ENCODE measurements around the gene FOXO3. TPM values are rescaled to one million over a fixed set of nuclear protein-coding genes. Genes with fewer than 3 reads are reported as not detected.
A peak's percentile ranks its signal among the peaks of the same experiment; 100 is the strongest.
"Not testable (repeated sequence)": the region's sequence is repeated elsewhere in the genome, so short reads cannot be mapped to it uniquely, and the experiment has no call there.

Gene FOXO3
- total and polyA plus RNA-seq, 3 experiments from 2014 or later: 14.1 to 31.1 (median 15.0) TPM

DNA sequence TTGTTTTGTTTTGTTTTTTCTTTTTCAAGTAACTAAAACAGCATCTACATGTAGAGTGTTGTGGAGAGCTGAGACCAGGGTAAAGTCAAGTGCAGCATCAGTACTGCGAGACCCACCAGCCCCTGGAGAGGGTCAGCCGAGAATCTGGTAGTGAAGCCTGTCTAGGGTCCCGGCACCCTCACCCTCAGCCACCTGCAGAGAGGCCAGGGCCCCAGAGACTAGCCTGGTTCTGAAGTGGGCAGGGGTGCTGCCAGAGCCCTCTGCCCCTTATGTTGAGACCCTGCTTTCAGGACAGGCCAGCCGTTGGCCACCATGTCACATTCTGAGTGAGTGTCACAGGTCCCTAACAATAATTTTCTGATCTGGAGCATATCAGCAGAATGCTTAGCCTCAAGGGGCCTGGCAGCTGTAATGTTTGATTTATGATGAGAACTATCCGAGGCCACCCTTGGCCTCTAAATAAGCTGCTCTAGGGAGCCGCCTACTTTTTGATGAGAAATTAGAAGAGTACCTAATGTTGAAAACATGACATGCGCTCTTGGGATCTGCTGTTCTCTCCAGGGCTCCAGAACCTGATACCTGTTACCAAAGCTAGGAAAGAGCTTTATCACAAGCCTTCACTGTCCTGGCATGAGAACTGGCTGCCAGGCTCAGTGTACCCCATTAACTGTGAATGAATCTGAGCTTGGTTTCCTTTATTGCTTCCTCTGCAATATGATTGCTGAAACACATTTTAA lies 121.8 kb downstream of the FOXO3 start:
- not testable (repeated sequence) for H3K4me3 ChIP-seq (ENCODE audit: low read length); H3K27ac ChIP-seq (ENCODE audit: low read depth, low read length); H3K4me3 Mint-ChIP-seq

GRCh38 chr6:108683976-108684375 lies 123.3 kb downstream of the FOXO3 start:
- POLR2A ChIA-PET; H3K27ac Mint-ChIP-seq; H3K36me3 ChIP-seq (ENCODE audit: insufficient read depth, low read length); H3K27ac ChIP-seq (ENCODE audit: low read depth, low read length); H3K4me3 ChIP-seq (ENCODE audit: low read length); H3K4me3 Mint-ChIP-seq; H3K27me3 ChIP-seq (ENCODE audit: insufficient read depth, low read length, poor library complexity, severe bottlenecking); DNase-seq; CTCF ChIA-PET; H3K9me3 ChIP-seq (ENCODE audit: low read length); H3K4me1 ChIP-seq (ENCODE audit: insufficient read depth, low read length); H3K27me3 Mint-ChIP-seq; H3K9me3 Mint-ChIP-seq: not testable (repeated sequence)
- Mint-ChIP-seq H3K4me1 (peaks cover 16 to 20% (median 17%) of the 10 kb centered on the region in 3 donors), H3K36me3 (peaks cover 6 to 56% (median 20%) of the 10 kb centered on the region in 3 donors)

More for the DNA sequence above, 121.8 kb downstream of the FOXO3 start:
- DNase-seq; CTCF ChIA-PET; H3K36me3 ChIP-seq (ENCODE audit: insufficient read depth, low read length); H3K9me3 Mint-ChIP-seq; POLR2A ChIA-PET; H3K4me1 ChIP-seq (ENCODE audit: insufficient read depth, low read length); H3K27ac Mint-ChIP-seq; H3K27me3 Mint-ChIP-seq; H3K27me3 ChIP-seq (ENCODE audit: insufficient read depth, low read length, poor library complexity, severe bottlenecking); H3K9me3 ChIP-seq (ENCODE audit: low read length): not testable (repeated sequence)
- H3K4me1 Mint-ChIP-seq: peaks cover 16 to 26% (median 25%) of the 10 kb centered on the region in 3 donors
- peaks cover 6 to 54% (median 20%) of the 10 kb centered on the region in 3 donors for H3K36me3 Mint-ChIP-seq

DNA sequence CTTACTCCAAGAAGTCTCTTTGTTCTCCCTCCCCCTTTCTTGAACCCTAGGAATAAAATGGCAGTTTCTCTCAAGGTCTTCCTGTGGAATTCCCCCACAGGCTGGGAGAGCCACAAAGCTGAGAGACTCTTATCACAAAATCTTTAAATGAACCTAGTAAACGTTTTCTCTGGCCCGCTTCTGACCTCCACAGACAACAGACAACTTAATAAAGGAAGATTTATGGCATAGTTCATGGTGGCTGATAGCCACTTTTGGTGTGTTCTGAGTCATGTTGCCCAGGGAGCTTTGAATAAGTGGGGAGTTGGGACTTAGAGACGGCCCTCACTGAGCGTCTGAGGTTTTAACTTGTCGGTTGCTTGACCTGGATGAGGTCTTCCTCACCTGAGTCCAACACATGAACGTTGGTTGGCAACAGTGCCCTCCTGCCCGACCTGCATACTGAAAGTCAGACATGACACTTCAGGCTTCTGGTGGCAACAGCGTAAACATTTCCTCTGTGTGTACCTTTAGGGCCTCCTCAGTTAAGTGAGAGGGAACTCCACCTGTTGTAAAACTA lies 124.1 kb downstream of the FOXO3 start:
- H3K27ac Mint-ChIP-seq: peak overlapping the region in 4 of 8 donors; percentile 9 to 48 (median 12)
- H3K4me3 Mint-ChIP-seq: peak overlapping the region in 1 of 7 donors; percentile 1
- Histone ChIP-seq H3K36me3 (ENCODE audit: insufficient read depth, low read length) (peaks cover 6% of the 10 kb centered on the region), H3K9me3 (ENCODE audit: low read length) (no peaks in the 10 kb centered on the region), H3K4me3 (ENCODE audit: low read length) (no peak overlapping the region), H3K27ac (ENCODE audit: low read depth, low read length) (no peak overlapping the region), H3K27me3 (ENCODE audit: insufficient read depth, low read length, poor library complexity, severe bottlenecking) (no peaks in the 10 kb centered on the region), H3K4me1 (ENCODE audit: insufficient read depth, low read length) (no peaks in the 10 kb centered on the region)
- peaks cover 6 to 50% (median 20%) of the 10 kb centered on the region in 3 donors for H3K36me3 Mint-ChIP-seq
- H3K27me3 Mint-ChIP-seq: no peaks in the 10 kb centered on the region
- ChIA-PET CTCF (no interaction called here), POLR2A (interaction anchor here (0.6 to 0.7 kb wide), 2 partner anchors 55 to 638 kb away, joined by 3 to 4 read pairs; no protein-coding TSS in a partner anchor)
- no peak for DNase-seq
- no peaks in the 10 kb centered on the region for H3K9me3 Mint-ChIP-seq
- H3K4me1 Mint-ChIP-seq: peaks cover 15 to 20% (median 17%) of the 10 kb centered on the region in 3 donors

DNA sequence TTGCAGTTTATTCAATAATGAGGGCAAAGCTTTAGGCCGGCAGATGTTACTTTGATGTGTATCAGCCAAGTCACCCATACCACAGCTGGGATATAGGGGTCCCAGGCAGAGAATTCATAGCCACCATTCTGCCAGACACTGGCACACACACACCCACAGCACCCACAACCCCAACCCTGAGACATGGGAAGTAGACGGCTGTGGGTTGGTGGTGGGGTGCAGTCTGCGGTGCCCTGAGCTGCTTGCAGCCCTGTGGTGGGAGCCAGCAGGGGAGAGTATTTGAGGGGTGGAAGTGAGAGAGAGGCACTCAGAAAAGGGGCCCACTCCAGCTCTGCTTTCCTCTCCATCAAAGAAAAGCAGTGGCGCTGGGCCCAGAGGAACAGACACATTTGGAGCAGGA lies 125.3 kb downstream of the FOXO3 start:
- Mint-ChIP-seq H3K9me3 (no peaks in the 10 kb centered on the region), H3K27me3 (no peaks in the 10 kb centered on the region), H3K4me3 (no peak overlapping the region), H3K36me3 (peaks cover 6 to 44% (median 15%) of the 10 kb centered on the region in 3 donors), H3K4me1 (peaks cover 15 to 24% (median 17%) of the 10 kb centered on the region in 3 donors), H3K27ac (peak overlapping the region in 2 of 8 donors; percentile 3 to 56)
- Histone ChIP-seq H3K27me3 (ENCODE audit: insufficient read depth, low read length, poor library complexity, severe bottlenecking) (no peaks in the 10 kb centered on the region), H3K9me3 (ENCODE audit: low read length) (no peaks in the 10 kb centered on the region), H3K36me3 (ENCODE audit: insufficient read depth, low read length) (peaks cover 6% of the 10 kb centered on the region), H3K4me3 (ENCODE audit: low read length) (no peak overlapping the region), H3K27ac (ENCODE audit: low read depth, low read length) (no peak overlapping the region), H3K4me1 (ENCODE audit: insufficient read depth, low read length) (no peaks in the 10 kb centered on the region)
- ChIA-PET CTCF (no interaction called here), POLR2A (no interaction called here)
- no peak for DNase-seq

DNA sequence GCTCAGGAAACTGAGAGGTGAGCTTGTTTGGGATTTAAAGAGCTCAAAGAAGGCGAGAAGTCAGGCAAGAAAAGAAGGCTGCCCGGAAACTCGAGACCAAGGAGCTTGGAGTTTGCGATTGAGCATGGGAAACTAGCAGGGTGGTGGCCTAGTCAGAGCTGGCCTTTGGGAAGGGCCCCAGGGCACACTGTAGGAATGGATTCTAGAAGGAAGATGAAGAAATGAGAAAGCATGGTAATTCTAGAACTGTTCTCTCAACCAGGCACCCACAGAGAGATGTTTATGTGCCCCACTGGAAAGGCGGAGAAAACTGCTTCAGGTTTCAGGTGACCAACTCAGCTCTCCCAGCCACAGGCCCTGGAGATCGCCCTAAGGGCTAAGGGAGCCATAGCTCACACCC lies 126.2 kb downstream of the FOXO3 start:
- no peaks in the 10 kb centered on the region for H3K27me3 Mint-ChIP-seq

GRCh38 chr6:108687921-108688320 lies 127.2 kb downstream of the FOXO3 start:
- no peak overlapping the region for H3K4me3 Mint-ChIP-seq
- no peaks in the 10 kb centered on the region for H3K9me3 Mint-ChIP-seq
- no peak for DNase-seq
- H3K4me3 ChIP-seq (ENCODE audit: low read length): no peak overlapping the region
- H3K36me3 Mint-ChIP-seq: peaks cover 6 to 35% (median 12%) of the 10 kb centered on the region in 3 donors
- no peaks in the 10 kb centered on the region for H3K9me3 ChIP-seq (ENCODE audit: low read length)
- H3K27ac Mint-ChIP-seq: no peak overlapping the region
- H3K4me1 ChIP-seq (ENCODE audit: insufficient read depth, low read length): no peaks in the 10 kb centered on the region
- POLR2A ChIA-PET: interaction anchor here (0.5 kb wide), 1 partner anchor 1297 kb away, joined by 3 read pairs; no protein-coding TSS in a partner anchor
- H3K4me1 Mint-ChIP-seq: peaks cover 13 to 24% (median 17%) of the 10 kb centered on the region in 3 donors
- H3K36me3 ChIP-seq (ENCODE audit: insufficient read depth, low read length): peaks cover 6% of the 10 kb centered on the region
- no peaks in the 10 kb centered on the region for H3K27me3 Mint-ChIP-seq
- CTCF ChIA-PET: no interaction called here
- H3K27ac ChIP-seq (ENCODE audit: low read depth, low read length): no peak overlapping the region
- H3K27me3 ChIP-seq (ENCODE audit: insufficient read depth, low read length, poor library complexity, severe bottlenecking): no peaks in the 10 kb centered on the region

More for the DNA sequence above, 126.2 kb downstream of the FOXO3 start:
- Mint-ChIP-seq H3K27ac (peak overlapping the region in 1 of 8 donors; percentile 39), H3K36me3 (peaks cover 6 to 40% (median 15%) of the 10 kb centered on the region in 3 donors), H3K4me1 (peaks cover 13 to 24% (median 17%) of the 10 kb centered on the region in 3 donors), H3K4me3 (no peak overlapping the region), H3K9me3 (no peaks in the 10 kb centered on the region)
- Histone ChIP-seq H3K9me3 (ENCODE audit: low read length) (no peaks in the 10 kb centered on the region), H3K27ac (ENCODE audit: low read depth, low read length) (no peak overlapping the region), H3K36me3 (ENCODE audit: insufficient read depth, low read length) (peaks cover 6% of the 10 kb centered on the region), H3K27me3 (ENCODE audit: insufficient read depth, low read length, poor library complexity, severe bottlenecking) (no peaks in the 10 kb centered on the region), H3K4me1 (ENCODE audit: insufficient read depth, low read length) (no peaks in the 10 kb centered on the region), H3K4me3 (ENCODE audit: low read length) (no peak overlapping the region)
- no peak for DNase-seq
- CTCF ChIA-PET: no interaction called here
- POLR2A ChIA-PET: no interaction called here

GRCh38 chr6:108689272-108690161 lies 128.8 kb downstream of the FOXO3 start:
- Mint-ChIP-seq H3K9me3 (no peaks in the 10 kb centered on the region), H3K27ac (peak overlapping the region in 1 of 8 donors; percentile 79), H3K36me3 (peaks cover 6 to 32% (median 11%) of the 10 kb centered on the region in 3 donors), H3K4me1 (peaks cover 12 to 21% (median 14%) of the 10 kb centered on the region in 3 donors), H3K4me3 (no peak overlapping the region), H3K27me3 (peaks cover 0 to 1% of the 10 kb centered on the region in 2 donors)
- Histone ChIP-seq H3K27ac (ENCODE audit: low read depth, low read length) (no peak overlapping the region), H3K4me3 (ENCODE audit: low read length) (no peak overlapping the region), H3K36me3 (ENCODE audit: insufficient read depth, low read length) (peaks cover 6% of the 10 kb centered on the region), H3K4me1 (ENCODE audit: insufficient read depth, low read length) (no peaks in the 10 kb centered on the region), H3K9me3 (ENCODE audit: low read length) (no peaks in the 10 kb centered on the region), H3K27me3 (ENCODE audit: insufficient read depth, low read length, poor library complexity, severe bottlenecking) (no peaks in the 10 kb centered on the region)
- POLR2A ChIA-PET: no interaction called here
- DNase-seq: no peak
- CTCF ChIA-PET: interaction anchor here (1.2 kb wide), 1 partner anchor 18 kb away, joined by 3 read pairs; no protein-coding TSS in a partner anchor

Data from CD8-positive, alpha-beta memory T cell (primary cell).